ENCODE data around the gene TMUB2.

The TMUB2 gene

GRCh38 chr17:44149750-44150329 is 36.9 kb upstream of the TMUB2 start:
- H2BK120ac ChIP-seq (ENCODE audit: low read depth, low read length) = no peak overlapping the region
- H3K4me1 ChIP-seq (ENCODE audit: control insufficient read depth, insufficient read depth, low read depth, low read length) = no peaks in the 10 kb centered on the region
- no peak overlapping the region for H2BK5ac ChIP-seq (ENCODE audit: low read depth, low read length, poor library complexity, severe bottlenecking)
- H4K8ac ChIP-seq (ENCODE audit: low read length) = no peak overlapping the region
- no peak overlapping the region for H3K14ac ChIP-seq (ENCODE audit: low read length in 2 of 2)
- H2BK12ac ChIP-seq (ENCODE audit: low read length in 2 of 2) = no peak overlapping the region
- H3K9me3 ChIP-seq (ENCODE audit: control insufficient read depth, low read length) = no peaks in the 10 kb centered on the region
- H2AFZ ChIP-seq (ENCODE audit: low read depth, low read length) = no peak overlapping the region
- peak overlapping the region in 1 of 2 experiments; percentile 21 for H3K4ac ChIP-seq (ENCODE audit: low read depth in 1 of 2, low read length in 2 of 2)
- 97% methylated on average over 4 of the region's 4 CpGs for WGBS
- H3K27me3 ChIP-seq (ENCODE audit: control insufficient read depth in 1 of 2, insufficient read depth in 1 of 2, low read length in 2 of 2) = no peaks in the 10 kb centered on the region
- H2AK5ac ChIP-seq (ENCODE audit: low read length, severe bottlenecking) = no peak overlapping the region
- no peak for DNase-seq
- H3K23ac ChIP-seq (ENCODE audit: low read length in 2 of 2) = no peak overlapping the region
- H3K9ac ChIP-seq (ENCODE audit: low read length) = no peak overlapping the region
- H3K18ac ChIP-seq (ENCODE audit: low read depth in 1 of 2, low read length in 2 of 2) = no peak overlapping the region
- no peak overlapping the region for H2BK15ac ChIP-seq (ENCODE audit: low read depth, poor library complexity, severe bottlenecking)
- no peak overlapping the region for H3K4me3 ChIP-seq (ENCODE audit: insufficient read depth in 1 of 2, low read depth in 1 of 2, low read length in 2 of 2)
- H3K4me2 ChIP-seq (ENCODE audit: low read length, poor library complexity, severe bottlenecking) = no peak overlapping the region
- peak overlapping the region; percentile 37 for H4K91ac ChIP-seq (ENCODE audit: low read length)
- peaks cover 20 to 35% of the 10 kb centered on the region in 2 experiments for H3K36me3 ChIP-seq (ENCODE audit: control insufficient read depth in 1 of 2, insufficient read depth in 2 of 2, low read depth in 1 of 2, low read length in 2 of 2)
- H3K79me1 ChIP-seq (replicated peaks; ENCODE audit: low read length, poor library complexity, severe bottlenecking) = peaks cover 25% of the 10 kb centered on the region
- H3K27ac ChIP-seq (ENCODE audit: low read length, poor library complexity, severe bottlenecking) = no peak overlapping the region

- DNase-seq = no peak
- Histone ChIP-seq H3K27ac (ENCODE audit: low read length, poor library complexity, severe bottlenecking) (no peak overlapping the region), H3K36me3 (ENCODE audit: control insufficient read depth in 1 of 2, insufficient read depth in 2 of 2, low read depth in 1 of 2, low read length in 2 of 2) (peaks cover 24 to 41% of the 10 kb centered on the region in 2 experiments), H2BK5ac (ENCODE audit: low read depth, low read length, poor library complexity, severe bottlenecking) (no peak overlapping the region), H3K4ac (ENCODE audit: low read depth in 1 of 2, low read length in 2 of 2) (no peak overlapping the region), H3K14ac (ENCODE audit: low read length in 2 of 2) (no peak overlapping the region), H2BK15ac (ENCODE audit: low read depth, poor library complexity, severe bottlenecking) (no peak overlapping the region), H3K9me3 (ENCODE audit: control insufficient read depth, low read length) (no peaks in the 10 kb centered on the region), H3K27me3 (ENCODE audit: control insufficient read depth in 1 of 2, insufficient read depth in 1 of 2, low read length in 2 of 2) (no peaks in the 10 kb centered on the region), H3K4me1 (ENCODE audit: control insufficient read depth, insufficient read depth, low read depth, low read length) (no peaks in the 10 kb centered on the region), H3K4me2 (ENCODE audit: low read length, poor library complexity, severe bottlenecking) (no peak overlapping the region), H3K18ac (ENCODE audit: low read depth in 1 of 2, low read length in 2 of 2) (no peak overlapping the region), H2AK5ac (ENCODE audit: low read length, severe bottlenecking) (no peak overlapping the region), H3K23ac (ENCODE audit: low read length in 2 of 2) (no peak overlapping the region), H3K9ac (ENCODE audit: low read length) (no peak overlapping the region), H2AFZ (ENCODE audit: low read depth, low read length) (no peak overlapping the region), H2BK120ac (ENCODE audit: low read depth, low read length) (no peak overlapping the region), H3K4me3 (ENCODE audit: insufficient read depth in 1 of 2, low read depth in 1 of 2, low read length in 2 of 2) (no peak overlapping the region), H4K8ac (ENCODE audit: low read length) (peak overlapping the region; percentile 56), H2BK12ac (ENCODE audit: low read length in 2 of 2) (no peak overlapping the region), H4K91ac (ENCODE audit: low read length) (no peak overlapping the region), H3K79me1 (replicated peaks; ENCODE audit: low read length, poor library complexity, severe bottlenecking) (peaks cover 21% of the 10 kb centered on the region)
- no CpG with 5 or more reads among the region's 4 CpGs for WGBS
Measured at GRCh38 chr17:44152875-44153274, 33.9 kb upstream of the TMUB2 start.

GRCh38 chr17:44155488-44155887 is 31.3 kb upstream of the TMUB2 start:
- H3K9ac ChIP-seq (ENCODE audit: low read length) = no peak overlapping the region
- WGBS = 92% methylated on average over 2 of the region's 2 CpGs
- no peaks in the 10 kb centered on the region for H3K27me3 ChIP-seq (ENCODE audit: control insufficient read depth in 1 of 2, insufficient read depth in 1 of 2, low read length in 2 of 2)
- no peak overlapping the region for H2BK12ac ChIP-seq (ENCODE audit: low read length in 2 of 2)
- H3K4me1 ChIP-seq (ENCODE audit: control insufficient read depth, insufficient read depth, low read depth, low read length) = peaks cover 5% of the 10 kb centered on the region
- H3K27ac ChIP-seq (ENCODE audit: low read length, poor library complexity, severe bottlenecking) = no peak overlapping the region
- no peak overlapping the region for H2BK5ac ChIP-seq (ENCODE audit: low read depth, low read length, poor library complexity, severe bottlenecking)
- H2BK15ac ChIP-seq (ENCODE audit: low read depth, poor library complexity, severe bottlenecking) = no peak overlapping the region
- H3K4me3 ChIP-seq (ENCODE audit: insufficient read depth in 1 of 2, low read depth in 1 of 2, low read length in 2 of 2) = no peak overlapping the region
- H2BK120ac ChIP-seq (ENCODE audit: low read depth, low read length) = no peak overlapping the region
- no peak overlapping the region for H2AK5ac ChIP-seq (ENCODE audit: low read length, severe bottlenecking)
- no peaks in the 10 kb centered on the region for H3K9me3 ChIP-seq (ENCODE audit: control insufficient read depth, low read length)
- H3K79me1 ChIP-seq (replicated peaks; ENCODE audit: low read length, poor library complexity, severe bottlenecking) = peaks cover 11% of the 10 kb centered on the region
- no peak overlapping the region for H3K23ac ChIP-seq (ENCODE audit: low read length in 2 of 2)
- H2AFZ ChIP-seq (ENCODE audit: low read depth, low read length) = no peak overlapping the region
- H3K14ac ChIP-seq (ENCODE audit: low read length in 2 of 2) = no peak overlapping the region
- no peak for DNase-seq
- H4K8ac ChIP-seq (ENCODE audit: low read length) = no peak overlapping the region
- H3K4ac ChIP-seq (ENCODE audit: low read depth in 1 of 2, low read length in 2 of 2) = no peak overlapping the region
- H3K4me2 ChIP-seq (ENCODE audit: low read length, poor library complexity, severe bottlenecking) = no peak overlapping the region
- no peak overlapping the region for H4K91ac ChIP-seq (ENCODE audit: low read length)
- H3K18ac ChIP-seq (ENCODE audit: low read depth in 1 of 2, low read length in 2 of 2) = peak overlapping the region in 1 of 2 experiments; percentile 11
- peaks cover 17 to 44% of the 10 kb centered on the region in 2 experiments for H3K36me3 ChIP-seq (ENCODE audit: control insufficient read depth in 1 of 2, insufficient read depth in 2 of 2, low read depth in 1 of 2, low read length in 2 of 2)

GRCh38 chr17:44159519-44160210 is 27.1 kb upstream of the TMUB2 start:
- Histone ChIP-seq H2BK5ac (ENCODE audit: low read depth, low read length, poor library complexity, severe bottlenecking) (no peak overlapping the region), H3K36me3 (ENCODE audit: control insufficient read depth in 1 of 2, insufficient read depth in 2 of 2, low read depth in 1 of 2, low read length in 2 of 2) (peaks cover 21 to 38% of the 10 kb centered on the region in 2 experiments), H3K79me1 (replicated peaks; ENCODE audit: low read length, poor library complexity, severe bottlenecking) (no peaks in the 10 kb centered on the region), H2BK120ac (ENCODE audit: low read depth, low read length) (no peak overlapping the region), H3K4me2 (ENCODE audit: low read length, poor library complexity, severe bottlenecking) (no peak overlapping the region), H3K27ac (ENCODE audit: low read length, poor library complexity, severe bottlenecking) (no peak overlapping the region), H3K9me3 (ENCODE audit: control insufficient read depth, low read length) (no peaks in the 10 kb centered on the region), H3K9ac (ENCODE audit: low read length) (no peak overlapping the region), H3K4me3 (ENCODE audit: insufficient read depth in 1 of 2, low read depth in 1 of 2, low read length in 2 of 2) (no peak overlapping the region), H3K14ac (ENCODE audit: low read length in 2 of 2) (no peak overlapping the region), H3K4ac (ENCODE audit: low read depth in 1 of 2, low read length in 2 of 2) (peak overlapping the region in 1 of 2 experiments; percentile 32), H4K8ac (ENCODE audit: low read length) (no peak overlapping the region), H2AK5ac (ENCODE audit: low read length, severe bottlenecking) (no peak overlapping the region), H2BK15ac (ENCODE audit: low read depth, poor library complexity, severe bottlenecking) (no peak overlapping the region), H2BK12ac (ENCODE audit: low read length in 2 of 2) (peak overlapping the region; percentile 10 to 86), H3K27me3 (ENCODE audit: control insufficient read depth in 1 of 2, insufficient read depth in 1 of 2, low read length in 2 of 2) (no peaks in the 10 kb centered on the region), H4K91ac (ENCODE audit: low read length) (peak overlapping the region; percentile 53), H3K18ac (ENCODE audit: low read depth in 1 of 2, low read length in 2 of 2) (peak overlapping the region; percentile 18 to 48), H3K4me1 (ENCODE audit: control insufficient read depth, insufficient read depth, low read depth, low read length) (peaks cover 5% of the 10 kb centered on the region), H3K23ac (ENCODE audit: low read length in 2 of 2) (no peak overlapping the region), H2AFZ (ENCODE audit: low read depth, low read length) (no peak overlapping the region)
- WGBS = 72% methylated on average over 15 of the region's 15 CpGs
- DNase-seq = peak; percentile 83

Data from mesenchymal stem cell (in vitro differentiated cells and primary cell).